ENCODE results near the gene DNAJC9.
"Not testable (repeated sequence)": the region's sequence is repeated elsewhere in the genome, so short reads cannot be mapped to it uniquely, and the experiment has no call there.

The DNAJC9 gene, protein sequence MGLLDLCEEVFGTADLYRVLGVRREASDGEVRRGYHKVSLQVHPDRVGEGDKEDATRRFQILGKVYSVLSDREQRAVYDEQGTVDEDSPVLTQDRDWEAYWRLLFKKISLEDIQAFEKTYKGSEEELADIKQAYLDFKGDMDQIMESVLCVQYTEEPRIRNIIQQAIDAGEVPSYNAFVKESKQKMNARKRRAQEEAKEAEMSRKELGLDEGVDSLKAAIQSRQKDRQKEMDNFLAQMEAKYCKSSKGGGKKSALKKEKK

GRCh38 chr10:73246646-73247508 is at the start of gene DNAJC9:
Gene DNAJC9, minus strand, starts transcription at chr10:73247255. Its CDS starts 66 bp downstream, at chr10:73247189.
- DNase-seq (ENCODE audit: low read depth, low spot score) = peak; percentile 54

- DNase-seq (ENCODE audit: low read depth, low spot score) = no peak
Measured at GRCh38 chr10:73293461-73293860, 46.4 kb upstream of the DNAJC9 start.

GRCh38 chr10:73289958-73290357 is 42.9 kb upstream of the DNAJC9 start:
- no peak for DNase-seq (ENCODE audit: low read depth, low spot score)

DNA sequence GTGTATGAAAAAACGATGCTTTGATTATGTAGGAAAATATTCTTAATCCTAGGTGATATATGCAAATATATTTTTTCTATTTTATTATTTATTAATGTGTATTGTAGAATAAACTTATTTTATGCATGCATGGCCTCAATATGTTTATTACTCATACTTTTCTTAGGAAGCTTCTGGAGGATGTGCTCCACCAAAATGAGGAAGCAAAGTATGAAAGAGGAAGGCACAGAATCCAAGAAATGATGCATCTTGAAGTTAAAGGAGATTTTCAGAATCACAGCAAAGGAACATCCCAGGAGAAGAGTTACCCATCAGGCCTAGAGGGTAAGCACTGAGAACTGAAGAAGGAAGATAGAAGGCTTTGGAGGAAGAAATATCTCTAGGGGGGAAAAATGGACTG is 40.4 kb upstream of the DNAJC9 start:
- no peak for DNase-seq (ENCODE audit: low read depth, low spot score)

- no peak for DNase-seq (ENCODE audit: low read depth, low spot score)
Measured at GRCh38 chr10:73281097-73281496, 34.0 kb upstream of the DNAJC9 start.

GRCh38 chr10:73264423-73264822 is 17.4 kb upstream of the DNAJC9 start:
- DNase-seq (ENCODE audit: low read depth, low spot score) = no peak

GRCh38 chr10:73263693-73264347 is 16.8 kb upstream of the DNAJC9 start:
- no peak for DNase-seq (ENCODE audit: low read depth, low spot score)

DNA sequence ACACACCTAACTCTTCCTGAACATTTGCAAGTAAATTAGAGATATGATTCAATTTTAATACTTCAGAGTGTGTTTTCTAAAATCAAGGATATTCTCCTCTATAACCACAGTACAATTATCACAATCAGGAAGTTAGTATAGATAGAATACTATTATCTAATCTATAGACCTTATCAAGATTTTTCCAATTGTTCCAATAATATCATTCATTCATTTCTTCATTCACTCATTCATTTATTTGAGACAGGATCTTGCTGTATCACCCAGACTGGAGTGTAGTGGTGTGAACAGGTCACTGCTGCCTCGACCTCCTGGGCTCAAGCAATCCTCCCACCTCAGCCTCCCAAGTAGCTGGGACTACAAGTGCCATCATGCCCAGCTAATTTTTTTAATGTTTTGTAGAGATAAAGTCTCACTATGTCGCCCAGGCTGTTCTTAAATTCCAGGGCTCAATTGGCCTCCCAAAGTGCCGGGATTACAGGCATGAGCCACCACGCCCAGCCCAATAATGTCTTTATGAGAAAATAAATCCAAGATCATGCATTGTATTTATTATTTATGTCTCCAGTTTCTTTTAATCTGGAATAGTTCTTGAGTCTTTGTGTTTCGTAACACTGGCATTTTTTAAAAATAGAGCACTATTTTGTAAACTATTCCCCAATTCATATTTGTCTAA is 16.0 kb upstream of the DNAJC9 start:
- no peak for DNase-seq (ENCODE audit: low read depth, low spot score)

- no peak for DNase-seq (ENCODE audit: low read depth, low spot score)
Measured at GRCh38 chr10:73262105-73262730, 15.2 kb upstream of the DNAJC9 start.

DNA sequence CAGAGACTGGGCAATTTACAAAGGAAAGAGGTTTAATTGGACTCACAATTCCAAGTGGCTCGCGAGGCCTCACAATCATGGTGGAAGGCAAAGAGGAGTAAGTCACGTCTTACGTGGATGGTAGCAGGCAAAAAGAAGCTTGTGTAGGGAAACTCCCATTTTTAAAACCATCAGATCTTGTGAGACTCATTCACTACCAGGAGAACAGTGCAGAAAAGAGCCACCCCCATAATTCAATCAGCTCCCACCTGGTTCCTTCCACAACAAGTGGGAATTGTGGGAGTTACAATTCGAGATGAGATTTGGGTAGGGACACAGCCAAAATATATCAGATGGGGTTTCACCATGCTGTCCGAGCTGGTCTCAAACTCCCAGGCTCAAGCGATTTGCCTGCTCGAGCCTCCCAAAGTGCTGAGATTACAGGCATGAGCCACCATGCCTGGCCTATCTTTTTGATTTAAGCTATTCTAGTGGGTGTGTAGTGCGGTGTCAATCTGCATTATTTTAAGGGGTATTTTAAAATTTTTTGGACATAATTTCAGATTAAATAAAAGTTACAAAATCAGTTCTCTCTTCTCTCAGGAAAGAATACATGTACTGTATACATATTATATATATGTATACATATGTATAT is 14.4 kb upstream of the DNAJC9 start:
- DNase-seq (ENCODE audit: low read depth, low spot score) = no peak

DNA sequence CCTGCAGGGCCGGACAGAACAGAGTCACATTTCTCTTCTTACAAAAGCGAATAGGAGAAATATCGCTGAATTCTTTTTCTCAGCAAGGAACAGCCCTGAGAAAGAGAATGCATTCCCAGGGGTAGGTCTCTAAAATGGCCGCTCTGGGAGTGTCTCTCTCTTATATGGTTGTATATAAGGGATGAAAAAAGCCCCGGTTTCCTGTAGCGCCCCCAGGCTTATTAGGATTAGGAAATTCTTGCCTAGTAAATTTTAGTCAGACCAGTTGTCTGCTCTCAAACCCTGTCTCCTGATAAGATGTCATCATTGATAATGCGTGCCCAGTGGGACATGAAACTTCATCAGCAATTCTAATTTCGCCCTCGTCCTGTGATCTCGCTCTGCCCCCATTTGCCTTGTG is 11.6 kb upstream of the DNAJC9 start:
- DNase-seq (ENCODE audit: low read depth, low spot score) = not testable (repeated sequence)

DNA sequence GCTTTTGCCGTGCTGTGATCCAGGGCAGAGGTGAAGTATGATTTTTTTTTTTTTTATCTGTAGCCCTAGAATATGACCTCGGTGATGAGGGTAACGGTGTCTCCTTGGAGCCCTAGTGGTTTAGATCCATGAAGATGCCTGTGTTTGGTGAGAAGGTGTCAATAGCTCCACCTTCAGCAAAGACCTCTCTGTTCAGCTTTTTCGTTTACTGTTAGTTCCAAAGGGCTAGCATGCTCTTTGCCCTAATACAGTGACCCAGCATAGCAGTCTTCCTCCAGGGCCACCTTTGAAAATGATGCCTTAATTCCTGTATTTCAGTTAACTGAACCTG is 6.1 kb upstream of the DNAJC9 start:
- no peak for DNase-seq (ENCODE audit: low read depth, low spot score)

- DNase-seq (ENCODE audit: low read depth, low spot score) = peak; percentile 93
Measured at GRCh38 chr10:73252445-73253224, 5.6 kb upstream of the DNAJC9 start, which contains the start of gene MRPS16. Gene MRPS16, minus strand, starts transcription at chr10:73252644. Its CDS starts 162 bp downstream, at chr10:73252482.

GRCh38 chr10:73251683-73252444 is 4.8 kb upstream of the DNAJC9 start:
- DNase-seq (ENCODE audit: low read depth, low spot score) = no peak

- DNase-seq (ENCODE audit: low read depth, low spot score) = no peak
Measured at GRCh38 chr10:73248259-73248724, 1.2 kb upstream of the DNAJC9 start.

GRCh38 chr10:73247509-73248258 is 629 bp upstream of the DNAJC9 start:
- DNase-seq (ENCODE audit: low read depth, low spot score) = no peak

DNA sequence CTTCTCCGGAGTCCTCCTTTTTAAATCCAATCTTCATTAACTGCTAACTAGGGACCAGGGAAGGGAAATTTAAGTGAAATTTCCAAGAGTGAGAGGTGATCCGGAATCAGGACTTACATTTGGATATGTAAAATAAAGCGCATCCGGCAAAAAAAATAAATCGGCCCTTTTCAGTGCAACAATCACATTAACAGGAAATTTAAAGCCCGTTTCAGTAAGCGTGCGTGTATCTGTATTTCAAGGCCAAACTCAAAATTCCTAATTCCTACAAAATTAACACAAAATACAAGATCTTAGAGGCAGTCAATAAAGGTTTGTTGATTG is 771 bp downstream of the DNAJC9 start:
- DNase-seq (ENCODE audit: low read depth, low spot score) = no peak

- DNase-seq (ENCODE audit: low read depth, low spot score) = no peak
Measured at GRCh38 chr10:73244866-73245477, 2.1 kb downstream of the DNAJC9 start.

All from iPS DF 19.7 (cell line).